Measurements from ENCODE around the gene SETD1B. TPM values are rescaled to one million over a fixed set of nuclear protein-coding genes. Genes with fewer than 3 reads are reported as not detected.
A peak's percentile ranks its signal among the peaks of the same experiment; 100 is the strongest.
"Not testable (repeated sequence)": the region's sequence is repeated elsewhere in the genome, so short reads cannot be mapped to it uniquely, and the experiment has no call there.

The SETD1B gene
- total and polyA plus RNA-seq, 4 experiments from 2014 or later: 0.13 to 69.3 (median 35.2) TPM

- no peaks in the 10 kb centered on the region for H3K9me3 Mint-ChIP-seq
- no peak overlapping the region for H3K4me3 Mint-ChIP-seq
- H3K27me3 Mint-ChIP-seq: no peaks in the 10 kb centered on the region
- H3K36me3 Mint-ChIP-seq: no peaks in the 10 kb centered on the region
- no peaks in the 10 kb centered on the region for H3K27me3 ChIP-seq (ENCODE audit: insufficient read depth, low read length)
- no peak overlapping the region for H3K4me3 ChIP-seq (ENCODE audit: low read length in 2 of 2)
- H3K9me3 ChIP-seq (ENCODE audit: control insufficient read depth in 1 of 2, low read length in 2 of 2): no peaks in the 10 kb centered on the region
- no peaks in the 10 kb centered on the region for H3K36me3 ChIP-seq (ENCODE audit: insufficient read depth, low read length)
- DNase-seq: no peak
- no peaks in the 10 kb centered on the region for H3K4me1 Mint-ChIP-seq
- POLR2A ChIA-PET (ENCODE audit: partially characterized antibody): interaction anchor here (1.3 kb wide), 1 partner anchor 12 kb away, joined by 3 read pairs; no protein-coding TSS in a partner anchor
- intact Hi-C loops (cut with micrococcal nuclease): no loop called here
- CTCF ChIA-PET (ENCODE audit: partially characterized antibody): no interaction called here
- no peak overlapping the region for H3K27ac ChIP-seq (ENCODE audit: low read depth, low read length)
- peak overlapping the region in 1 of 7 donors; percentile 66 for H3K27ac Mint-ChIP-seq
- no peaks in the 10 kb centered on the region for H3K4me1 ChIP-seq (ENCODE audit: insufficient read depth, low read length)
Measured at GRCh38 chr12:121875582-121875981, 71.8 kb downstream of the SETD1B start.

GRCh38 chr12:121876080-121876447 lies 72.3 kb downstream of the SETD1B start:
- POLR2A ChIA-PET (ENCODE audit: partially characterized antibody): interaction anchor here (1.3 kb wide), 1 partner anchor 12 kb away, joined by 3 read pairs; no protein-coding TSS in a partner anchor
- H3K27me3 Mint-ChIP-seq; H3K4me1 Mint-ChIP-seq; H3K9me3 Mint-ChIP-seq; H3K36me3 ChIP-seq (ENCODE audit: insufficient read depth, low read length); intact Hi-C loops (cut with micrococcal nuclease); H3K36me3 Mint-ChIP-seq; H3K4me1 ChIP-seq (ENCODE audit: insufficient read depth, low read length); DNase-seq; H3K27ac ChIP-seq (ENCODE audit: low read depth, low read length); H3K9me3 ChIP-seq (ENCODE audit: control insufficient read depth in 1 of 2, low read length in 2 of 2); H3K4me3 Mint-ChIP-seq; H3K27ac Mint-ChIP-seq; H3K4me3 ChIP-seq (ENCODE audit: low read length in 2 of 2); H3K27me3 ChIP-seq (ENCODE audit: insufficient read depth, low read length); CTCF ChIA-PET (ENCODE audit: partially characterized antibody): not testable (repeated sequence)

Other genes starting within 250 kb of the SETD1B start
- gene KDM2B, start 223.0 kb upstream of the SETD1B start, total RNA-seq: 100 to 1,000 TPM in 1 of 2 experiments, 10 to 100 TPM in 1; 98.7 to 101 TPM
- 10 to 100 TPM in 1 of 2 donors, 1 to 10 TPM in 1; 7.7 to 20.6 TPM for gene KDM2B, start 223.0 kb upstream of the SETD1B start, polyA plus RNA-seq
- 10 to 100 TPM; 48.8 to 51.7 TPM for gene ORAI1, start 177.5 kb upstream of the SETD1B start, total RNA-seq
- gene ORAI1, start 177.5 kb upstream of the SETD1B start, polyA plus RNA-seq: 100 to 1,000 TPM; 186 to 235 TPM
- 10 to 100 TPM; 14.1 to 17.3 TPM for gene MORN3, start 134.4 kb upstream of the SETD1B start, total RNA-seq
- gene MORN3, start 134.4 kb upstream of the SETD1B start, polyA plus RNA-seq: 1 to 10 TPM; 6.3 to 6.7 TPM
- 10 to 100 TPM; 11.3 to 12.8 TPM for gene TMEM120B, start 91.3 kb upstream of the SETD1B start, total RNA-seq
- gene TMEM120B, start 91.3 kb upstream of the SETD1B start, polyA plus RNA-seq: 1 to 10 TPM; 3.3 to 3.5 TPM
- gene RHOF, start 10.3 kb upstream of the SETD1B start, total RNA-seq: 100 to 1,000 TPM; 137 to 138 TPM
- 100 to 1,000 TPM in 1 of 2 donors, 10 to 100 TPM in 1; 72.6 to 106 TPM for gene RHOF, start 10.3 kb upstream of the SETD1B start, polyA plus RNA-seq
- not detected for gene HPD, start 54.9 kb downstream of the SETD1B start, total RNA-seq
- not detected for gene HPD, start 54.9 kb downstream of the SETD1B start, polyA plus RNA-seq
- gene PSMD9, start 84.8 kb downstream of the SETD1B start, total RNA-seq: 10 to 100 TPM; 41.4 to 42.7 TPM
- 100 to 1,000 TPM in 1 of 2 donors, 10 to 100 TPM in 1; 93.2 to 111 TPM for gene PSMD9, start 84.8 kb downstream of the SETD1B start, polyA plus RNA-seq
- under 1 TPM; 0.23 to 0.44 TPM for gene CFAP251, start 114.6 kb downstream of the SETD1B start, total RNA-seq
- under 1 TPM in 1 of 2 donors, not detected in 1; 0.21 TPM for gene CFAP251, start 114.6 kb downstream of the SETD1B start, polyA plus RNA-seq
- gene BCL7A, start 217.9 kb downstream of the SETD1B start, total RNA-seq: 1 to 10 TPM; 3.0 to 3.7 TPM
- gene BCL7A, start 217.9 kb downstream of the SETD1B start, polyA plus RNA-seq: 1 to 10 TPM; 1.5 to 2.5 TPM